NAMALWA (cell line): ENCODE results near the gene XRRA1.
A peak's percentile ranks its signal among the peaks of the same experiment; 100 is the strongest.
"Not testable (repeated sequence)": the region's sequence is repeated elsewhere in the genome, so short reads cannot be mapped to it uniquely, and the experiment has no call there.

Source experiments
- DNase-seq: peaks from one replicate; pipeline ENCODE4 v3.0.0-alpha.2; 2015; ENCODE audit warnings: low spot score

Gene XRRA1

DNA sequence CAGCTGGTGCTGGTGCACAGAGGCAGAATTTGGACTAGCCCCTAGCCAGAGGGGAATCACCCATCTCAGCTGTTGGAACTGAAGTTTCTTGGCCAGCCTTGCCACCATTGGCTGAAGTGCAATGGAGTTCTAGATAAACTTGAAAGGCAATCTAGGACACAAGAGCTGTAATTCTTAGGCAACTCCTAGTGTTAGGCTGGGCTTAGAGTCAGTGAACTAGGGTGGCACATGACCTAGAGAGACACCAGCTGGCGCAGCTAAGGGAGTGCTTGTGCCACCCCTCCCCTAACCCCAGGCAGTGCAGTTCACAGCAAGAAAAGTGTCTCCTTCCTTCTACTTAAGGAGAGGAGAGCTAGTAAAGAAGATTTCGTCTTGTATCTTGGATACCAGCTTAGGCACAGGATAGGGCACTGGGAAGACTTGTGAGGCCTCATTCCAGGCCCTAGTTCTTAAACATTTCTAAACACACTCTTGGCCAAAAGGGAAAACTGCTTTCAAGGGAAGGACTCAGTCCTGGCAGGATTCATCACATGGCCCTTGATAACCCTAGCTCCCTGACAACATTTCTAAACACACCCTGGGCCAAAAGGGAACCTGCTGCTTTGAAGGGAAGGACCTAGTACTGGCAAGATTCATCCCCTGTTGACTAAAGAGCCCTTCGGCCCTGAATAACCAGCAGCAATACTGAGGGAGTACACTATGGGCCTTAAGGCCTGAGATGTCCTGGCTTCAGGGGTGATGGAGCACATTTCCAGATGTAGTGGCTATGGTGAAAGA lies 53.4 kb downstream of the XRRA1 start:
- no peak for DNase-seq

DNA sequence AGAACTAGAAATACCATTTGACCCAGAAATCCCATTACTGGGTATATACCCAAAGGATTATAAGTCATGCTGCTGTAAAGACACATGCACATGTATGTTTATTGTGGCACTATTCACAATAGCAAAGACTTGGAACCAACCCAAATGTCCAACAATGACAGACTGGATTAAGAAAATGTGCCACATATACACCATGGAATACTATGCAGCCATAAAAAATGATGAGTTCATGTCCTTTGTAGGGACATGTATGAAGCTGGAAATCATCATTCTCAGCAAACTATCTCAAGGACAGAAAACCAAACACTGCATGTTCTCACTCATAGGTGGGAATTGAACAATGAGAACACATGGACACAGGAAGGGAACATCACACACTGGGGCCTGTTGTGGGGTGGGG lies 55.9 kb downstream of the XRRA1 start:
- not testable (repeated sequence) for DNase-seq

GRCh38 chr11:74877132-74877531 lies 71.8 kb downstream of the XRRA1 start:
- DNase-seq: peak; percentile 58

GRCh38 chr11:74871037-74871436 lies 77.9 kb downstream of the XRRA1 start:
- DNase-seq: no peak

DNA sequence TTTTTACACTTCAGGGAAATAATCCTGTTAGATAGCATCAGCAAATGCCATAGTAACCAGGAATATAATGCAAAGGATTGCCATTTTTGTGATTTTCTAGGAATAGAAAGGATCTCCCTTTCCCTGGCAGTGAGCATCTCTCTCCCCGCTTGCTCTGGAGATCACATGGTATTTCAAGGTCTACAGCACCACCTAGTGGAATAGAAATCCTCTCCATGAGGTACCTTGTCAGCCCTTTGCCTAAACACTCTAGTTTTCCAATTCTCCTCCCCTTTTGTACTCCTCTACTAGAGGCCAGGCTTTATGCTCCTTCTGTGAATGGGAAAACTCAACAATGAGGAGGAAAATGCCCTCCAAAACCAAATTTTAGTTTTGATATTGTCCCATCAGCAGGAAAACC lies 78.4 kb downstream of the XRRA1 start:
- DNase-seq: peak; percentile 79

DNA sequence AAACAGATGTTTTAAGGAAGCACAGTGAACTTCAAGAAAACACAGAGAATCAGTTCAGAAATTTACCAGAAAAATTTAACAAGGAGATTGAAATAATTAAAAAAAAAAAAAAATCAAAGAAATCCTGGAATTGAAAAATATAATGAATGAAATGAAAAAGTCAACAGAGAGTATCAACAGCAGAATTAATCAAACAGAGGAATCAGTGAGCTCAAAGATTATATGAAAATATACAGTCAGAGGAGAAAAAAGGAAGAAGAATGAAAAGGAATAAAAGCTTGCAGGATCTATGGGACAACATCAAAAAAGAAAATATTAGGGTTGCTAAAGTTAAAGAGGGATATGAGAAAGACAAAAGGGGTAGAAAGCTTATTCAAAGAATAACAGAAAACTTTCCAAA lies 82.3 kb downstream of the XRRA1 start:
- no peak for DNase-seq

DNA sequence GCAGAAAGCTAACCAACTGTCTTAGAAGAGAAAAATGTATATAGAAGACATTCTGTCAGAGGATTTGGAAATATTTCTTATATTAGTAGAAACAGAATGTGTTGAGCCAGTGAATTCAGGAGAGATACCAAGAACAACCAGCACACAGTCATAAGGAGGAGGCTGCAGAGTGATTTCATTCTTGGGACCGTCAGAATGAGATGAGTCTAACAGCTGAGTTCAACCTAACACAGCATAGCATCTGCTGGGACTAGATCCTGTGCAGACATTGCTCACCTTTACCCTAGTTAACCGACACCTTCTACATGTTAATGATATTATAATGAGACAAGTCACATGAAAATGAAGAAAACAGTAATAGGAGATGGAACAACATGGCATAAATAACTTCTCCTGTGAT lies 85.5 kb downstream of the XRRA1 start:
- no peak for DNase-seq

DNA sequence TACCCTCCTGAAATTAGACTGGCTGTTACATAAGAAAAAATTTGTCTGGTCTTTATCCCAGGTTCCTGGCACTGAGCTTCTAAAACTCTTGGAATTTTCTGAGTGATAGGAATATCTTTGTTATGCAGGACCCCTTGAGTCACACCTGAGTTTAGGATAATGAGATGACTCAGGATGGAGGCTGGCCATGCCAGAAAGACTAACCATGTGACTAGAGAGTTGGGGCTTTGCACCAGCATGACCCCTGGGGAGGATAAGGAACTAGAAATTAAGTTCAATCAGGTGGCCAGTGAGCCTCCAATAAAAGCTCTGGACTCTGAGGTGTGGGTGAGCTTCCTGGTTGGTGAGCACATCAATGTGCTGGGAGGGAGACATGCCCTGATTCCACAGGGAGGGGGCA lies 88.1 kb downstream of the XRRA1 start:
- no peak for DNase-seq

GRCh38 chr11:74853223-74853622 lies 95.7 kb downstream of the XRRA1 start:
- no peak for DNase-seq

DNA sequence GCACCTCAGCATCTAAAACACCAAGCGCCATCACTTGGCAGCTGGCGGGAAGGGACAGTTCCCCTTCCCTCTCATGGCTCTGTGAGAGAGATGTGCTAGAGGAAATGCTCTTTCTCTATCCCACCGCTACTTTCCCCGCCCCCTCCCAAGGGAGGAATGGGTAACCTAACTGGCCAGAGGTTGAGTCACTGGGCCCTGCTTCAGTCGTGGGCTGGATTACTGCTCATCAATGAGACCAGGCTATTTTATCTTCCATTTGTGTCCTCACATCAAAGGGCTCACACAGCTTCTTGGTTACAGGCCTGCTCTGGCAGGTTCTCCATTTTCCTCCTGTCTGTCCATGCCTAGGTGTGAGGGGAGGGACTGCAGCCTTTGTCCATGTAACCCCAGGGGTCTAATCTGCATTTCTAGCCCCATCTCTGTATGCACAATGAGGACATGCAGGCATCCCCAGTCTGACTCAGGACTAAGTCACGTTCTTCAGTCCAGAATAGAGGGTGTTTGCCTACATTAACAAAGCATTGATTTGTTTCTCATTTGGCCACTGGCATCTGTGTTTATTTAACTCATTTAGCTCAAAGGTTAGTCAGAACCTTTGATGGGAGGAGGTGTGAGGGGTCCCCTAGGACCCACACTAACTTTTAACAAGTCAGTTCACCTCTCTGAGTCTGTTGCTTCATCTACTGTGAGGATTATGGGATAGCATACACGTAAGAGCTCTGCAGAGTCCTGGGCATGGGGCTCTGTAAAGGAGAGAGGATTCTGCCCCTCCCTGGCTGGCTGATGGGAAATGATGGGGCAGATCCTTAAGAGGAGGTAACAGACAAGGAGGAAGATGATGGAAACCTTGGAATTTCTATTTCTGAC lies 99.1 kb downstream of the XRRA1 start:
- no peak for DNase-seq

GRCh38 chr11:74847895-74848294 lies 101.0 kb downstream of the XRRA1 start:
- DNase-seq: no peak

DNA sequence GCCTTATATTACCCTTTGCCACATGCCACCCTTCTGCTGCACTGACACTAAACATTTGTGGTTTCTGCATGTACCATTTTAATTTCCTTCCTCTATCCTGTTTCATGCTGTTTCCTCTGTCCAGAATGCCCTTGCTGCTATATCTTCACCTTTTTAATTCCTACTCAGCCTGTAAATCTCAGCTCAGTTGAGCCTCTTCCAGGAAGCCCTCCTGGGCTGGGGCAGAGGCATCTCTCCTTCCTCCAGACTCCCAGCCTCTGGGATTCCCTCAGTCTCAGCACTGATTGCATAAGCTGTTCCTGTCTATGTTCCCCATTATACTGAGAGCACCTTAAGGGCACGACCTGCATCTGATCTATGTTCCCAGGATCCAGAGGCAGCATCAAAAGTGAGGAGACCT lies 101.5 kb downstream of the XRRA1 start:
- DNase-seq: no peak

- no peak for DNase-seq
Measured at GRCh38 chr11:74846770-74847169, 102.1 kb downstream of the XRRA1 start.

DNA sequence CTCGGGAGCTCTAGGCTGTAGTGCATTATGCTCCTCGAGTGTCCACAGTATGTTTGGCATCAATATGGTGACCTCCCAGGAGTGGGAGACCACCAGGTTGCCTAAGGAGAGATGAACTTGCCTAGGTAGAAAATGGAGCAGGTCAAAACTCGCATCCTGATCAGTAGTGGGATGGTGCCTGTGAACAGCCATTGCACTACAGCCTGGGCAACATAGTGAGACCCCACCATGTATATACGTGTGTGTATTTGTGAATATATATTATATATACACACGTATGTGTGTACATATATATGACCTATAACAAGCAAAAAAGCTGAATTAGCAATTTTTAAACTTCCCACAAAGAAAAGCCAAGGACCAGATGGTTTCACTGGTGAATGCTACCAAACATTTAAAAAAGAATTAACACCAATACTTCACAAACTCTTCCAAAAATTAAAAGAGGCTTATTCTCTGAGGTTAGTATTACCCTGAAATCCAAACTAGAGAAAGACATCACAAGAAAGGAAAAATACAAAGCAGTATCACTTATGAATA lies 102.8 kb downstream of the XRRA1 start:
- no peak for DNase-seq

- no peak for DNase-seq
Measured at GRCh38 chr11:74844865-74845264, 104.0 kb downstream of the XRRA1 start.

- no peak for DNase-seq
Measured at GRCh38 chr11:74844072-74844471, 104.8 kb downstream of the XRRA1 start.

- no peak for DNase-seq
Measured at GRCh38 chr11:74842967-74843366, 105.9 kb downstream of the XRRA1 start.

GRCh38 chr11:74840486-74840885 lies 108.4 kb downstream of the XRRA1 start:
- no peak for DNase-seq

DNA sequence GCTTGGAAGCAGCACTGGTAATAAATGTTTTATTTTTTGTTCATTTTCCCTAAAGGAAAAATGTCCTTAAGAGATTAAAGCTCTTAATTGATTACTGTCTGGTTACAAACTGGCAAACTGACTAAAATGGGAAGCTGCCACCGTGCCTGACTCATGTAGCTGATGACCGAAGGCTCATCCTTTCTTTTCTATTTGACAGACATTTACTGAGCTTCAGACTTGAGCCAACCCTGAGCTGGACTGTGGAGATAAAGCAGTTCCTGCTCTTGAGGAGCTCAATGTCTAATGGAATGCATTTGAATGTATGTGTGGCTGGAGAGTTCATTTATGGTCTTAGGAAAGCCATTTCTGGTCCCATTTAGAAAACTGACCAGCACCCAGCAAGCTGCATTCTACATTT lies 108.9 kb downstream of the XRRA1 start:
- no peak for DNase-seq

DNA sequence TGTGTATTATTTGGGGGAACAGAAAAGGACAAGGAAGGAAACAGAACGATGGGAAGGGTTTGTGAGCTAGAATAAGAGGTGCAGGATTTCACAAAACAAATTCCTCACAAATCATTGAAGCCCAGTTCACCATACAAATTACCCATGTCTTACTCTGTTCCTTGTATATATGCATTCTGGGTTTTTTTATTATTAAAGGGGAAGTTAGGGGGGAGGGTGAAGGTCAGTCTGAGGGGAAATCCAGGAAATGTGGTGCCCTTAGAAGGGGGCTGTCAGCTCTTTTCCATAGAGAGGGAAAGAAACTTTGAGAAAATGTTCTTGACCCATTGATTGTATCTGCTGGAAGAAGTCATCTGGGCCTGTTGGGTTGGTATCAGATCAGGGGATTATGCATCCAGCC lies 109.4 kb downstream of the XRRA1 start:
- DNase-seq: no peak

DNA sequence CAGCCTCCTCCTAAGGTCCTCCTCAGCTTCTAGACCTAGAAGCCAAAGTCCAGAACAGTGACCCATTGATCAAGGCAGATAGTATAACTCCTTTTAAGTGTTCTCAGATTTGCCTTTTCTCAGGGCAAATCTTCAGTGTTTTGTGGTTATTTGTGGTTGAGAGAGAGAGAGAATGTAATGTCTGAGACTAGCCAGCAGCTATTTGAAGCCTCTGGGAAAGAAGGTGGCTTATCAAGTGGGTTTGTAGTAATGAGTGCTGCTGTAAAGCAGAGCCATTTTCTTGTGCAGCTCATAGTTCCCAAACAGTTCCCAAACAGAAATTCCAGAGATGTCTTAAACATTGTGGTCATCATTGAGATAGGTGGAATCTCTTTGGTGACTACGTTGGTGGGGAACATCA lies 110.7 kb downstream of the XRRA1 start:
- DNase-seq: no peak

DNA sequence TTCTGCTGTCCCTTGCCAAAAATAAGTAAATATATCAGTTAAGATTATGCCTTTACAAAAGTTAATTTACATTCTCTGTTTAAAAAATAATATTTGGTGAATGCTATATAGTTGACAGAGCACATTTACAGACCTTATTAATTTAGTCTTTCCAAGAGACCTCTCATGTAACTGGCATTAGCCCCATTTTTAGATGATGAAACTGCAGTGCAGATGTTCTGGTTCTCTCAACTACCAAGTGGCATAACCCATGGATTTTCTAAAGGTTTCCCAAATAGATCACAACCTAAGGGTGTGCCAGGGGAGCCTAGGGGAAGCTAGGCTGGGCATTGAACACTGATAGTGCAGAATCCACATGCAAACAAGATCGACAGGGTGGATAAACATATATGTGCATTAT lies 111.7 kb downstream of the XRRA1 start:
- no peak for DNase-seq

DNA sequence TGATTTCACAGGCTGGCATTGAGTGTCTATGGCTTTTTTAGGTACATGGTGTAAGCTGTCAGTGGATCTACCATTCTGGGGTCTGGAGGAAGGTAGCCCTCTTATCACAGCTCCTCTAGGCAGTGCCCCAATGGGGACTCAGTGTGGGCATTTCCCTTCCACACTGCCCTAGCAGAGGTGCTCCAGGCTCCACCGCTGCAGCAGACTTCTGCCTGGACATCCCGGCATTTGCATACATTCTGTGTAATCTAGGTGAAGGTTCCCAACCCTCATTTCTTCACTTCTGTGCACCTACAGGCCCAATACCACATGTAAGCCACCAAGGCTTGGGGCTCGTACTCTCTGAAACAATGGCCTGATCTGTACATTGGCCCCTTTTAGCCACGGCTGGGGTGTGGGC lies 122.0 kb downstream of the XRRA1 start:
- DNase-seq: no peak
